HUES6 (cell line): ENCODE results near the gene NOTUM.

Source experiments
- H3K27ac ChIP-seq: 2 replicates; pipeline ENCODE4 v1.7.0; 2013; ENCODE audit warnings: low read depth, mild to moderate bottlenecking, low read length, inconsistent platforms
- H3K27me3 ChIP-seq: 2 replicates; pipeline ENCODE4 v1.6.1; 2013; ENCODE audit warnings: low read length; ENCODE audit not compliant: control insufficient read depth, insufficient read depth
- H3K36me3 ChIP-seq: 2 replicates; pipeline ENCODE4 v1.6.1; 2013; ENCODE audit warnings: low read length; ENCODE audit not compliant: control insufficient read depth, insufficient read depth
- H3K4me1 ChIP-seq: 2 replicates; pipeline ENCODE4 v1.6.1; 2013; ENCODE audit warnings: low read length; ENCODE audit not compliant: control insufficient read depth, insufficient read depth
- H3K4me3 ChIP-seq: 2 replicates; pipeline ENCODE4 v1.5.1; 2013; ENCODE audit warnings: low read depth, low read length
- H3K9ac ChIP-seq: one replicate; pipeline ENCODE4 v1.6.1; 2013; ENCODE audit warnings: mild to moderate bottlenecking, low read length
- H3K9me3 ChIP-seq: 2 replicates; pipeline ENCODE4 v1.6.1; 2013; ENCODE audit warnings: low read depth, low read length; ENCODE audit not compliant: control insufficient read depth, insufficient read depth

The NOTUM gene

GRCh38 chr17:81930142-81931125 lies 30.6 kb downstream of the NOTUM start:
- no peak overlapping the region for H3K27ac ChIP-seq
- H3K4me3 ChIP-seq: no peak overlapping the region
- H3K36me3 ChIP-seq: peaks cover 31% of the 10 kb centered on the region
- H3K27me3 ChIP-seq: peaks cover 10% of the 10 kb centered on the region
- no peak overlapping the region for H3K9ac ChIP-seq
- H3K9me3 ChIP-seq: no peaks in the 10 kb centered on the region
- peaks cover 17% of the 10 kb centered on the region for H3K4me1 ChIP-seq

GRCh38 chr17:81929253-81930141 lies 31.5 kb downstream of the NOTUM start:
- Histone ChIP-seq H3K9ac (peak overlapping the region; percentile 75), H3K9me3 (no peaks in the 10 kb centered on the region), H3K4me3 (peak overlapping the region; percentile 81), H3K36me3 (peaks cover 22% of the 10 kb centered on the region), H3K4me1 (peaks cover 26% of the 10 kb centered on the region), H3K27me3 (peaks cover 10% of the 10 kb centered on the region), H3K27ac (no peak overlapping the region)

GRCh38 chr17:81928544-81929252 lies 32.3 kb downstream of the NOTUM start:
- H3K27ac ChIP-seq: peak overlapping the region; percentile 81; the same call in 1 of the 2 replicates

GRCh38 chr17:81927653-81928543 lies 33.1 kb downstream of the NOTUM start, which contains the start of gene MAFG:
Gene MAFG, minus strand, starts transcription at chr17:81927735. Its CDS starts 4,550 bp downstream, at chr17:81923185.
- H3K27me3 ChIP-seq: peaks cover 10% of the 10 kb centered on the region
- H3K36me3 ChIP-seq: peaks cover 6% of the 10 kb centered on the region; the same call in 1 of the 2 replicates
- H3K4me1 ChIP-seq: peaks cover 41% of the 10 kb centered on the region
- peak within 1 kb of the TSS; percentile 81 for H3K4me3 ChIP-seq
- peak within 1 kb of the TSS; percentile 75 for H3K9ac ChIP-seq
- H3K27ac ChIP-seq: peak within 1 kb of the TSS; percentile 88
- H3K9me3 ChIP-seq: no peaks in the 10 kb centered on the region

More at GRCh38 chr17:81928544-81929252, 32.3 kb downstream of the NOTUM start:
- peaks cover 34% of the 10 kb centered on the region for H3K4me1 ChIP-seq
- H3K9me3 ChIP-seq: no peaks in the 10 kb centered on the region
- H3K4me3 ChIP-seq: peak overlapping the region; percentile 81
- peaks cover 10% of the 10 kb centered on the region for H3K27me3 ChIP-seq
- peaks cover 14% of the 10 kb centered on the region; the same call in 1 of the 2 replicates for H3K36me3 ChIP-seq
- H3K9ac ChIP-seq: peak overlapping the region; percentile 75

GRCh38 chr17:81927152-81927652 lies 33.8 kb downstream of the NOTUM start:
- peaks cover 6% of the 10 kb centered on the region for H3K36me3 ChIP-seq
- peaks cover 10% of the 10 kb centered on the region for H3K27me3 ChIP-seq
- peak overlapping the region; percentile 75 for H3K9ac ChIP-seq
- peak overlapping the region; percentile 81 for H3K4me3 ChIP-seq
- peak overlapping the region; percentile 88; the same call in 1 of the 2 replicates for H3K27ac ChIP-seq
- peaks cover 44% of the 10 kb centered on the region for H3K4me1 ChIP-seq
- H3K9me3 ChIP-seq: no peaks in the 10 kb centered on the region

GRCh38 chr17:81926451-81927151 lies 34.4 kb downstream of the NOTUM start:
- Histone ChIP-seq H3K9ac (peak overlapping the region; percentile 75), H3K9me3 (no peaks in the 10 kb centered on the region), H3K27ac (peak overlapping the region; percentile 88), H3K36me3 (peaks cover 11% of the 10 kb centered on the region), H3K4me1 (peaks cover 44% of the 10 kb centered on the region), H3K4me3 (peak overlapping the region; percentile 68), H3K27me3 (peaks cover 10% of the 10 kb centered on the region)

- H3K27ac ChIP-seq: peak overlapping the region; percentile 88
- H3K4me3 ChIP-seq: peak overlapping the region; percentile 68
- peaks cover 44% of the 10 kb centered on the region for H3K4me1 ChIP-seq
- H3K9me3 ChIP-seq: no peaks in the 10 kb centered on the region
- H3K9ac ChIP-seq: peak overlapping the region; percentile 75
- H3K36me3 ChIP-seq: peaks cover 15% of the 10 kb centered on the region
- H3K27me3 ChIP-seq: peaks cover 10% of the 10 kb centered on the region
These were observed 35.0 kb downstream of the NOTUM start for GRCh38 chr17:81925860-81926450.

- H3K27ac ChIP-seq: peak overlapping the region; percentile 89; the same call in 1 of the 2 replicates
- H3K27me3 ChIP-seq: peaks cover 10% of the 10 kb centered on the region
- no peaks in the 10 kb centered on the region for H3K9me3 ChIP-seq
- peaks cover 44% of the 10 kb centered on the region for H3K4me1 ChIP-seq
- H3K9ac ChIP-seq: peak overlapping the region; percentile 71
- peak overlapping the region; percentile 51 for H3K4me3 ChIP-seq
- peaks cover 27% of the 10 kb centered on the region for H3K36me3 ChIP-seq
These were observed 36.1 kb downstream of the NOTUM start for GRCh38 chr17:81924557-81925532.
